ENCODE measurements around the gene SEL1L2. TPM values are rescaled to one million over a fixed set of nuclear protein-coding genes. Genes with fewer than 3 reads are reported as not detected.

Gene SEL1L2
- total RNA-seq, 1 donor from 2014 or later = not detected

DNA sequence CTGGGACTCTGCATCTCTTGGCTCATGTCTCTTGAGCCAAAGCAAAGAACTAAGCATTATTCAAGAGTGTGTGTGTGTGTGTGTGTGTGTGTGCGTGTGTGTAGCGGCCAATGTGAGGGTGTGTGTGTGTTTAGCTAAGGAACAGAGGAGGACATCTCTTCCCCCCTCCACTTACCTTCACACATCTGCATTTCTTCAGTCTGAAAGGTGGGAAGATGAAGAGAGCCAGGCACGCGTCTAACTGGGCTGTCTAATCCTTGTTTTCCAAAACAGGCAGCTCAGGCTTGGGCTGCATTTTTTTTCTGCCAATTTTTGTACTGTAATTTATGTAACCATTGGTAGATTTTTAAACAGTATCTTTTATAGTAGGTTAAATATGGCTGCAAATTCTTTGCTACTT lies 146.1 kb downstream of the SEL1L2 start:
- no peak for DNase-seq
- no peaks in the 10 kb centered on the region for H3K9me3 Mint-ChIP-seq

DNA sequence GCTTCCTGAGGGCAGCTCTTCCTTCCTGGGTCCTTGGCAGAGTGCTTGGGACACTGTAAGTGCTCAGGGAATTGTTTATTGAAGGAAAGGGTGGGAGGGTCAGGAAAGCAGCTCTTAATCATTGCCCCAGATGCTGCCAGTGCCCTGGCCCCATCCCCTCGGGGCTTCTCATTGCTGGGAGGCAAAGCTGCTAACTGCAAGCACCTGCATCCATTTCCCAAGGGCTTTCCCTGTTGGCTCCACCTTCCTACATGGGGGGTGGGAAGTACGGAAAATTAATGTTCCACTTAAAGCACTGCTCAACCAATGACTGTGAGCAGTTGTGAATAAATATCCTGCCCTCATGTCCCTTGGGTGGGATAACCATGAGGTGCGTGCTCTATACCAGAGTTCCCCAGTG lies 149.2 kb downstream of the SEL1L2 start:
- Mint-ChIP-seq H3K4me3 (no peak overlapping the region), H3K27me3 (peaks cover 9% of the 10 kb centered on the region), H3K9me3 (no peaks in the 10 kb centered on the region), H3K4me1 (no peaks in the 10 kb centered on the region), H3K27ac (no peak overlapping the region), H3K36me3 (ENCODE audit: low read depth) (no peaks in the 10 kb centered on the region)
- TF ChIP-seq, protein P1, sequence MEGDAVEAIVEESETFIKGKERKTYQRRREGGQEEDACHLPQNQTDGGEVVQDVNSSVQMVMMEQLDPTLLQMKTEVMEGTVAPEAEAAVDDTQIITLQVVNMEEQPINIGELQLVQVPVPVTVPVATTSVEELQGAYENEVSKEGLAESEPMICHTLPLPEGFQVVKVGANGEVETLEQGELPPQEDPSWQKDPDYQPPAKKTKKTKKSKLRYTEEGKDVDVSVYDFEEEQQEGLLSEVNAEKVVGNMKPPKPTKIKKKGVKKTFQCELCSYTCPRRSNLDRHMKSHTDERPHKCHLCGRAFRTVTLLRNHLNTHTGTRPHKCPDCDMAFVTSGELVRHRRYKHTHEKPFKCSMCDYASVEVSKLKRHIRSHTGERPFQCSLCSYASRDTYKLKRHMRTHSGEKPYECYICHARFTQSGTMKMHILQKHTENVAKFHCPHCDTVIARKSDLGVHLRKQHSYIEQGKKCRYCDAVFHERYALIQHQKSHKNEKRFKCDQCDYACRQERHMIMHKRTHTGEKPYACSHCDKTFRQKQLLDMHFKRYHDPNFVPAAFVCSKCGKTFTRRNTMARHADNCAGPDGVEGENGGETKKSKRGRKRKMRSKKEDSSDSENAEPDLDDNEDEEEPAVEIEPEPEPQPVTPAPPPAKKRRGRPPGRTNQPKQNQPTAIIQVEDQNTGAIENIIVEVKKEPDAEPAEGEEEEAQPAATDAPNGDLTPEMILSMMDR (IDR thresholded peaks at IDR 0.05) = no peak
- intact Hi-C loops (cut with micrococcal nuclease) = no loop called here
- POLR2A ChIA-PET = no interaction called here
- DNase-seq (no peak), ATAC-seq (ENCODE audit: low read depth) (no peak)
- CTCF ChIA-PET = no interaction called here

More for the DNA sequence above, 146.1 kb downstream of the SEL1L2 start:
- ChIA-PET CTCF (no interaction called here), POLR2A (no interaction called here)
- ATAC-seq (ENCODE audit: low read depth) = no peak
- intact Hi-C loops (cut with micrococcal nuclease) = no loop called here
- Mint-ChIP-seq H3K4me1 (no peaks in the 10 kb centered on the region), H3K27me3 (peaks cover 3% of the 10 kb centered on the region), H3K36me3 (ENCODE audit: low read depth) (no peaks in the 10 kb centered on the region), H3K4me3 (no peak overlapping the region), H3K27ac (no peak overlapping the region)
- TF ChIP-seq, protein P1 (IDR thresholded peaks at IDR 0.05) = no peak

DNA sequence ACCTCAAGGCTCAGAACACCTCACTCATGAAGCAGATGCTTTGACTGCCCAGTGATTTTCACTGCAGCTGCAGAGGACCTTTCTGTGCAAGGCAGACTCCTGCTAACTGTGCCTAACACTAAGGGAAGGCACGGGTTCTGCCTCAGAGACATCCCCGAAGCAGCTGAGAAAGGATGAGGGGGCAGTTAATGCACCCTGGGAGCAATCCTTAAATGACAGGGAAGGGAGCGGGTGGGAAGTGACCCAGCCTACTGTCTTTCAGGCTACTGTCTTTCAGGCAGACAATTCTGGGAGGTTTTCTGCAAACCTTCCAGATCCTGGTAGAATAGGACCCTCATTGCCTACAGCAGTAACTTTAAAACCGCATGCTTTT lies 150.3 kb downstream of the SEL1L2 start:
- no peaks in the 10 kb centered on the region for H3K36me3 Mint-ChIP-seq (ENCODE audit: low read depth)

DNA sequence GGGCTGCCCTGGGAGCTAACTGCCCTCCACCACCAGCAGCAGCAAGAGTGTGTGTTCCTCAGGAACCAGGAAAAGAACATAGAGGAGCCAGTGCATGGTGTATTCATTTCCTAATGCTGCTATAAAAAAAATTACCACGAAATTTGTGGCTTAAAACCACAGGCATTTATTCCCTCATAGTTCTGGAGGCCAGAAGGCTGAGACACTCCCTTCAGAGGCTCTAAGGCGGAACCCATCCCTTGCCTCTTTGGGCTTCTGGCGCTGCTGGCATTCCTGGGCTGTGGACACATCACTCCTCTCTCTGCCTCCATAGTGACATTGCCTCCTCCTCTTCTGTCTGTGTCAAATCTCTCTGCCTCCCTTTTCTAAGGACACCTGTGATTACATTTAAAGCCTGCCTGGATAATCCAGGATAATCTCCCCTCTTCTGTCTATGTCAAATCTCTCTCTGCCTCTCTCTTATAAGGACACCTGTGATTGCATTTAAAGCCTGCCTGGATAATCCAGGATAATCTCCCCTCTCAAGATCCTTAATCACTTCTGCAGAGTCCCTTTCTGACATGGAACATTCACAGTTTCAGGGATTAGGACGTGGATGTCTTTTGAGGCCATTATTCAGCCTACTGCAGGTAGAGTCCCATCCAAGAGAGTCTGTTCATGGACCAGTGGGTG lies 150.9 kb downstream of the SEL1L2 start:
- Mint-ChIP-seq H3K27ac (no peak overlapping the region), H3K9me3 (no peaks in the 10 kb centered on the region), H3K4me1 (no peaks in the 10 kb centered on the region), H3K36me3 (ENCODE audit: low read depth) (no peaks in the 10 kb centered on the region), H3K27me3 (peaks cover 9% of the 10 kb centered on the region), H3K4me3 (no peak overlapping the region)
- intact Hi-C loops (cut with micrococcal nuclease) = no loop called here
- CTCF ChIA-PET = no interaction called here
- ATAC-seq (ENCODE audit: low read depth) (no peak), DNase-seq (no peak)
- TF ChIP-seq, protein P1 (IDR thresholded peaks at IDR 0.05) = no peak
- POLR2A ChIA-PET = no interaction called here

More for the DNA sequence above, 150.3 kb downstream of the SEL1L2 start:
- no peak for DNase-seq
- intact Hi-C loops (cut with micrococcal nuclease) = no loop called here
- Mint-ChIP-seq H3K27me3 (peaks cover 9% of the 10 kb centered on the region), H3K4me3 (no peak overlapping the region), H3K4me1 (no peaks in the 10 kb centered on the region), H3K9me3 (no peaks in the 10 kb centered on the region), H3K27ac (no peak overlapping the region)
- TF ChIP-seq, protein P1 (IDR thresholded peaks at IDR 0.05) = no peak
- CTCF ChIA-PET = no interaction called here
- POLR2A ChIA-PET = no interaction called here
- no peak for ATAC-seq (ENCODE audit: low read depth)

DNA sequence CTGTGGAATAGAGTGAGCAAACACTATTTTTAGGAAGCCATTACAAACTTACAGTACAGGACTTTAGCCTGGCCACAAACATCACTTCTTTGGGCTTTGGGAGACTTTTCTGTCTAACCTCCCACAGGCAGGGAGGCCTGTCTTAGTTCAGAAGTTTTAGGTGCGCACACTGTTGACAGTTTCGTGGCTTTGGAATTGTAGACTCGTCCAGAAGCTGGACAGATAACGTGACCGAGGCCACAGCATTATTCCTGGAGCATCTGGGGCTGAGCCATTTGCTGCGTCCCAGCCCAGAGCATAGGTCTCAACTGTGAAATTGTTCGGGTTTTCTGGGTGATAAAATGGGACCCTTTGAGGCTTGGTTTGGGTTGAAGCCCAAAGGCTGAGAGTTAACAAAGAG lies 151.8 kb downstream of the SEL1L2 start:
- ATAC-seq (ENCODE audit: low read depth) (no peak), DNase-seq (no peak)
- Mint-ChIP-seq H3K4me1 (no peaks in the 10 kb centered on the region), H3K36me3 (ENCODE audit: low read depth) (no peaks in the 10 kb centered on the region), H3K27ac (no peak overlapping the region), H3K27me3 (peaks cover 5% of the 10 kb centered on the region), H3K4me3 (no peak overlapping the region), H3K9me3 (no peaks in the 10 kb centered on the region)
- TF ChIP-seq, protein P1 (IDR thresholded peaks at IDR 0.05) = no peak
- CTCF ChIA-PET = no interaction called here
- intact Hi-C loops (cut with micrococcal nuclease) = no loop called here
- POLR2A ChIA-PET = no interaction called here
